NCI-H2107 treated with DMSO at 0.1 percent for 48 hours (cell line): ENCODE results near the gene OR51B4.
"Not testable (repeated sequence)": the region's sequence is repeated elsewhere in the genome, so short reads cannot be mapped to it uniquely, and the experiment has no call there.

Source experiments
- DNase-seq: peaks from one replicate; lab custom pipeline; 2025; ENCODE audit not compliant: unreplicated experiment; lab: John Stamatoyannopoulos, UW

Gene OR51B4

GRCh38 chr11:5301846-5302245 lies at the start of gene OR51B4:
Gene OR51B4, minus strand, starts transcription at chr11:5301946. Its CDS starts 0 bp downstream, at chr11:5301946.
- no peak for DNase-seq

GRCh38 chr11:5351208-5351607 lies 49.5 kb upstream of the OR51B4 start, which contains the start of gene OR51B6:
Gene OR51B6, plus strand, starts transcription at chr11:5351508. Its CDS starts 0 bp downstream, at chr11:5351508.
- no peak for DNase-seq

- no peak for DNase-seq
Observed at GRCh38 chr11:5349550-5349949, 47.8 kb upstream of the OR51B4 start.

GRCh38 chr11:5348551-5349194 lies 46.9 kb upstream of the OR51B4 start:
- DNase-seq: no peak

GRCh38 chr11:5345831-5346230 lies 44.1 kb upstream of the OR51B4 start:
- no peak for DNase-seq

GRCh38 chr11:5343474-5344335 lies 42.0 kb upstream of the OR51B4 start, which contains the start of gene OR51B5:
Gene OR51B5, minus strand, starts transcription at chr11:5343524. Its CDS starts 0 bp downstream, at chr11:5343524.
- DNase-seq: no peak

- no peak for DNase-seq
Observed at GRCh38 chr11:5339771-5340322, 38.1 kb upstream of the OR51B4 start.

- DNase-seq: not testable (repeated sequence)
Observed at GRCh38 chr11:5337253-5337652, 35.5 kb upstream of the OR51B4 start.

- no peak for DNase-seq
Observed at GRCh38 chr11:5336331-5336730, 34.6 kb upstream of the OR51B4 start.

- no peak for DNase-seq
Observed at GRCh38 chr11:5335170-5335569, 33.4 kb upstream of the OR51B4 start.

- DNase-seq: no peak
Observed at GRCh38 chr11:5324197-5324596, 22.5 kb upstream of the OR51B4 start, which contains the start of gene OR51B2. Gene OR51B2, minus strand, starts transcription at chr11:5324297. Its CDS starts 0 bp downstream, at chr11:5324297.

- no peak for DNase-seq
Observed at GRCh38 chr11:5317292-5317691, 15.5 kb upstream of the OR51B4 start.

GRCh38 chr11:5313326-5314023 lies 11.7 kb upstream of the OR51B4 start:
- DNase-seq: not testable (repeated sequence)

- DNase-seq: no peak
Observed at GRCh38 chr11:5310423-5310822, 8.7 kb upstream of the OR51B4 start.

- DNase-seq: no peak
Observed at GRCh38 chr11:5307256-5308019, 5.7 kb upstream of the OR51B4 start.

GRCh38 chr11:5304046-5304445 lies 2.3 kb upstream of the OR51B4 start:
- no peak for DNase-seq

GRCh38 chr11:5303626-5304025 lies 1.9 kb upstream of the OR51B4 start:
- DNase-seq: no peak

GRCh38 chr11:5300251-5300650 lies 1.5 kb downstream of the OR51B4 start:
- no peak for DNase-seq

GRCh38 chr11:5298451-5298850 lies 3.3 kb downstream of the OR51B4 start:
- no peak for DNase-seq

- DNase-seq: no peak
Observed at GRCh38 chr11:5297721-5298323, 3.9 kb downstream of the OR51B4 start.
